ENCODE measurements around the gene CTNND2.

Gene CTNND2

GRCh38 chr5:11157132-11157531 lies 747.1 kb downstream of the CTNND2 start:
- no peak overlapping the region for H3K4me3 ChIP-seq (replicated peaks; ENCODE audit: low read depth, low read length)
- TF ChIP-seq CTCF (IDR thresholded peaks at IDR 0.05; ENCODE audit: low read length, missing control alignments) = no peak
- DNase-seq (ENCODE audit: low read depth) = no peak

- no peak for TF ChIP-seq CTCF (IDR thresholded peaks at IDR 0.05; ENCODE audit: low read length, missing control alignments)
- DNase-seq (ENCODE audit: low read depth) = no peak
Observed at GRCh38 chr5:11153670-11154382, 750.4 kb downstream of the CTNND2 start.

GRCh38 chr5:11152368-11152767 lies 751.9 kb downstream of the CTNND2 start:
- no peak for DNase-seq (ENCODE audit: low read depth)
- H3K4me3 ChIP-seq (replicated peaks; ENCODE audit: low read depth, low read length) = no peak overlapping the region
- TF ChIP-seq CTCF (IDR thresholded peaks at IDR 0.05; ENCODE audit: low read length, missing control alignments) = no peak

More at GRCh38 chr5:11153670-11154382, 750.4 kb downstream of the CTNND2 start:
- no peak overlapping the region for H3K4me3 ChIP-seq (replicated peaks; ENCODE audit: low read depth, low read length)

- H3K4me3 ChIP-seq (replicated peaks; ENCODE audit: low read depth, low read length) = no peak overlapping the region
- DNase-seq (ENCODE audit: low read depth) = no peak
- no peak for TF ChIP-seq CTCF (IDR thresholded peaks at IDR 0.05; ENCODE audit: low read length, missing control alignments)
Observed at GRCh38 chr5:11150976-11151375, 753.3 kb downstream of the CTNND2 start.

- no peak for DNase-seq (ENCODE audit: low read depth)
- TF ChIP-seq CTCF (IDR thresholded peaks at IDR 0.05; ENCODE audit: low read length, missing control alignments) = no peak
Observed at GRCh38 chr5:11148810-11149539, 755.3 kb downstream of the CTNND2 start.

GRCh38 chr5:11146171-11146570 lies 758.1 kb downstream of the CTNND2 start:
- no peak overlapping the region for H3K4me3 ChIP-seq (replicated peaks; ENCODE audit: low read depth, low read length)
- TF ChIP-seq CTCF (IDR thresholded peaks at IDR 0.05; ENCODE audit: low read length, missing control alignments) = no peak
- DNase-seq (ENCODE audit: low read depth) = no peak

More at GRCh38 chr5:11148810-11149539, 755.3 kb downstream of the CTNND2 start:
- no peak overlapping the region for H3K4me3 ChIP-seq (replicated peaks; ENCODE audit: low read depth, low read length)
